ENCODE results near the gene HYAL4.

DNA sequence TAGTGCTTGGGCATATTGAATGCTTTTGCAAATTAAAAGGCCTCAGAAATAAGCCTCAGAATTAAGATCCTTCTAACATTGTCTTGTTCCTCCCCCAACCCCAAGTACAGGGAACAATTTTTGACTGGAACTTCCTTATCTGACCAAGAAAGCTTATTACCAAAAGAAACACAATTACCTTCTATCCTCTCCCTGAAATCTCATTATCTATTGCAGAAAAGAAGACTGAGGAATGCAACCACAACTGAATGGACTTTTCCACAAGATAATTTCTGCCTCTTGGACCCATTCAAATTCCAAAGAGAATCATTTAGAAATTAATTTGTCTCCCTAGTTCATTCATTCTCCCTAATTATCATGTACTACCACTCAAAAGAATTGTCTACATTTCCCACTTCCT is 43.2 kb downstream of the HYAL4 start:
- TF ChIP-seq POLR2AphosphoS5 (IDR thresholded peaks at IDR 0.05; ENCODE audit: insufficient read depth in 1 of 2, low read depth in 1 of 2): no peak
- TF ChIP-seq, protein P1, sequence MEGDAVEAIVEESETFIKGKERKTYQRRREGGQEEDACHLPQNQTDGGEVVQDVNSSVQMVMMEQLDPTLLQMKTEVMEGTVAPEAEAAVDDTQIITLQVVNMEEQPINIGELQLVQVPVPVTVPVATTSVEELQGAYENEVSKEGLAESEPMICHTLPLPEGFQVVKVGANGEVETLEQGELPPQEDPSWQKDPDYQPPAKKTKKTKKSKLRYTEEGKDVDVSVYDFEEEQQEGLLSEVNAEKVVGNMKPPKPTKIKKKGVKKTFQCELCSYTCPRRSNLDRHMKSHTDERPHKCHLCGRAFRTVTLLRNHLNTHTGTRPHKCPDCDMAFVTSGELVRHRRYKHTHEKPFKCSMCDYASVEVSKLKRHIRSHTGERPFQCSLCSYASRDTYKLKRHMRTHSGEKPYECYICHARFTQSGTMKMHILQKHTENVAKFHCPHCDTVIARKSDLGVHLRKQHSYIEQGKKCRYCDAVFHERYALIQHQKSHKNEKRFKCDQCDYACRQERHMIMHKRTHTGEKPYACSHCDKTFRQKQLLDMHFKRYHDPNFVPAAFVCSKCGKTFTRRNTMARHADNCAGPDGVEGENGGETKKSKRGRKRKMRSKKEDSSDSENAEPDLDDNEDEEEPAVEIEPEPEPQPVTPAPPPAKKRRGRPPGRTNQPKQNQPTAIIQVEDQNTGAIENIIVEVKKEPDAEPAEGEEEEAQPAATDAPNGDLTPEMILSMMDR (IDR thresholded peaks at IDR 0.05): no peak
- no peak for TF ChIP-seq POLR2A (IDR thresholded peaks at IDR 0.05)

Data from vagina (tissue), 2 donors.